ENCODE data around the gene ZNF883.

- TF ChIP-seq POLR2AphosphoS5 (IDR thresholded peaks at IDR 0.05) (no peak), CTCF (IDR thresholded peaks at IDR 0.05 in 8 of 11, conservative IDR thresholded peaks at IDR 0.05 in 3 of 11) (no peak)
Observed at GRCh38 chr9:113018247-113018646, 6.3 kb upstream of the ZNF883 start.
